Fibroblast of skin of left quadriceps (primary cell): ENCODE data around the gene HSD17B7.
"Not testable (repeated sequence)": the region's sequence is repeated elsewhere in the genome, so short reads cannot be mapped to it uniquely, and the experiment has no call there.

Experiments
- DNase-seq, 2 experiments: peaks; one replicate each; pipeline ENCODE4 v3.0.0-alpha.2; 2013; ENCODE audit warnings: low read depth in 2 of 2

HSD17B7 gene, protein sequence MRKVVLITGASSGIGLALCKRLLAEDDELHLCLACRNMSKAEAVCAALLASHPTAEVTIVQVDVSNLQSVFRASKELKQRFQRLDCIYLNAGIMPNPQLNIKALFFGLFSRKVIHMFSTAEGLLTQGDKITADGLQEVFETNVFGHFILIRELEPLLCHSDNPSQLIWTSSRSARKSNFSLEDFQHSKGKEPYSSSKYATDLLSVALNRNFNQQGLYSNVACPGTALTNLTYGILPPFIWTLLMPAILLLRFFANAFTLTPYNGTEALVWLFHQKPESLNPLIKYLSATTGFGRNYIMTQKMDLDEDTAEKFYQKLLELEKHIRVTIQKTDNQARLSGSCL

DNA sequence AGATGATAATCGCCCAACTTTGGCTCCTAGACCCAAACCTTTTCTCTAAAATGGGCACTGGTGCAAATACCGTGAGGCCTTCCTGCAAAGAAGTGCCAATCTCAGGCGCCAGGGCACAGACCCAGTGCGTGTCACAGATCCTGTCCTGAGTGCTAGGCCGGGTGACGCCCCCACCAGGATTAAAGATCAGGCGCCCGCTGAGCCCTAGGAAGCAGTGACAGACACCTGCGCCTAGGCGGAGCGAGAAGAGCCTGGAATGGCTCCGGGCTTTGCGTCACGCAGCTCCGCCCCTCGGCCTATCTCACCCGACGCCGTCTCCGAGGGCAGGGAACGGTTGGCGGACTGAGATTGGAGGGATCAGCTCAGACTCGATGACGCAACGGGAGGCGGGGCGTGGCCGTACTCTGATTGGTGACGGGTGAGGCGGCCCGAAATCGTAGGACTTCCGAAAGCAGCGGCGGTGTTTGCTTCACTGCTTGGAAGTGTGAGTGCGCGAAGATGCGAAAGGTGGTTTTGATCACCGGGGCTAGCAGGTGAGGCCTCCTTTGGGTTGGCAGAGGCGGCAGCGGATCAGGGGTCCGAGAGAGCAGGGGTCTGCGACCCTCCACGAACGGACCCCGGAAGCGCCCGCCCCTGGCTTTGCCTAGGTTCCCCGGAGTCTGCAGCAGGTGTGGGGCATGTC is at the start of gene HSD17B7:
TSS of gene HSD17B7 (plus strand) at position 400 of the 682 bp plus-strand sequence. CDS start at position 499, 99 bp downstream.
- peak in 1 of 2 experiments; percentile 9 for DNase-seq

DNA sequence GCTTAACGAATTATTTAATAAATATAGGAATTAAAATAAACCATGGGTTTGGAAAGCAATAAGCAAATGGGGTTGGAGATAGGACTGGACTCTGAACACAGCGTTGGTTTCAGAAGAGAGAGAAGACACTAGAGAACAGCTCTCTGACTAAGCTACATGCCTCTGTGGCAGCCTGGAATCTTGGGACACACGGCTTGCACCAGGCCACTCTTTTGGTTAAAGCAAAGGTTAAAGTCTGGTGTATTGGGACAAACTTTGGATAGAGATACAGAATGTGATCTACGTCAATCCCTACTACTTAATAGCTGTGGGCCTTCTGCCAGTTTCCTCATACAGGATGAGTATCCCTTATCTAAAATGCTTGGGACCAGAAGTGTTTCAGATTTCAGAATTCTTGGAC is 49.7 kb upstream of the HSD17B7 start:
- DNase-seq = no peak

DNA sequence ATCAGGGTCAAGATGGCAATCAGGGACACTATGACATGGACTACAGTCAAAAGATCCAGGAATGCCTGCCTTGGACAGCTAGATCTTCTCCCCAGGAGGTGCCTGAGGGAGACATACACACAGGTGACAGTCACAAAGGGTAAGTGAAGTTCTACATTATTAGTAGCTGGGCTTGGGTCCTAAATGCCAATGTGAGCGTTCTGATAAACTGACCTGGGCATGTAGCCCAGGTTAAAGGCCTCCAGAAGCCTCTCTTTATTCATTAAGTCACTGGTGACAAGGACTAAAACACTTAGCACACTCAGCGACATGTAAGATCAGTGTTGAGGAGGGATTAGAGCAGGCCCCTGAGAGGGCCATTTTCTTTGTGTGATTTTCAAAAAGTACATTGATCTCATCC is 48.9 kb upstream of the HSD17B7 start:
- no peak for DNase-seq

DNA sequence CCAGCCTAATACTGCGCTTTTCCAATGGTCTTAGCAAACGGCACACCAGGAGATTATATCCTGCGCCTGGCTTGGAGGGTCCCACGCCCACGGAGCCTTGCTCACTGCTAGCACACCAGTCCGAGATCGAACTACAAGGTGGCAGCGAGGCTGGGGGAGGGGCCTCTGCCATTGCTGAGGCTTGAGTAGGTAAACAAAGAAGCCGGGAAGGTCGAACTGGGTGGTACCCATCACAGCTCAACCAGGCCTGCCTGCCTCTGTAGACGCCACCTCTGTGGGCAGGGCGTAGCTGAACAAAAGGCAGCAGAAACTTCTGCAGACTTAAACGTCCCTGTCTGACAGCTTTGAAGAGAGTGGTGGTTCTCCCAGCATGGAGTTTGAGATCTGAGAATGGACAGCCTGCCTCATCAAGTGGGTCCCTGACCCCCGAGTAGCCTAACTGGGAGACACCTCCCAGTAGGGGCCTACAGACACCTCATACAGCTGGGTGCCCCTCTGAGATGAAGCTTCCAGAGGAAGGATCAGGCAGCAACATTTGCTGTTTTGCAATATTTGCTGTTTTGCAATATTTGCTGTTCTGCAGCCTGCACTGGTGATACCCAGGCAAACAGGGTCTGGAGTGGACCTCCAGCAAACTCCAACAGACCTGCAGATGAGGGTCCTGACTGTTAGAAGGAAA is 44.1 kb upstream of the HSD17B7 start:
- not testable (repeated sequence) for DNase-seq

DNA sequence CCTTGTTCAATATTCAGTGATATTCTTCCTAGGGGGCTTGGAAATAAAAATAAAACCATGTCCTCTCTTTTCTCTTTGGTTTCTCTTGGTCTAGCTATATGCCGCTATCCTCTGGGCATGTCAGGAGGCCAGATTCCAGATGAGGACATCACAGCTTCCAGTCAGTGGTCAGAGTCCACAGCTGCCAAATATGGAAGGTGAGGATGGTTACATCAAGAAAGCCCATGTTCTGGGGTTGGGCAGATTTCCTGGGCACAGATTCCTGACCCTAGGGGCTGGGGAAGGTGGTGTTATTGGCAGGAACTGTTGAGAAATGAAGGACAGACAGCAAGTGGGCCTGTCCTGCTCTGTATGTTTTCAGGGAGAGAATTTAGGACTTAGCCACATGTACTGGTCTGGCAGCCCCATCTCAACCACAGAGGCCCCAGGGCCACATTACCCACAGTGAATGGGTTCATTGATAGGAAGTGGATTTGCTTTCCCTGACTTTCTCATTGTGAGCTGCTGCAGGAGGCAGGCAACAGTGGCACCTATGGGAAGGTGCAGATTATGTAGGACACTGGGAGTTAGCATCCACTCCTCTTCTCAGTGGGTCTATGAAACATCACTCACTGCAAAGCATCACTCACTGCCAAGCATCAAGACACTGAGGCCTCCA is 37.4 kb upstream of the HSD17B7 start:
- no peak for DNase-seq

DNA sequence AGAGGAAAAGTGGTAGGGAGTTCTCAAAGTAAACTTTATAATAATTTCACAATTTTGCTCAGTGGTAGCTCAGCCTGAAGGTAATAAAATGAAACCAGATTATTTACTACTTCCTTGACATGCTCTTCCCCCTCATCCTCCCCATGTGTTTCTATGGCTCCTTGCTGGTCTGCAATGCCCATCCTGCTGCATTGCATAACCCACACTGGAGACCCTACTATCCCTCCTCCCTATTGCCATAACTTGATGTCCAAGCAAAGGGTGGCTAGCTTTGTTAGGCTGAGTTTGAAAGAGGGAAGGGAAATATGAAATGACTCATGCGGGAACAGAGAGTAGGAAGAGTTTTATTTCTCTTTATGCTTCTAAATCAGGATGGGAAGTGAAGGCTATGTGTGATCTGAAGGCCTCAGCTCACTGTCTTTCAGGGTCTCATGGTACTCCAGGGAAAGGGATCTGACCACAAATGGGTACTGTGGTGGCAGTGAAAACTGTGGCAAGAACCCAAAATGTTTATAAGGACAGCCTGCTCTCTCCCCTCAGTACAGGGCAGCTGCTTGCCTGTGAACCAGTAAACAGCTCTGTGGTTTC is 36.4 kb upstream of the HSD17B7 start:
- DNase-seq = peak; percentile 23 to 35

DNA sequence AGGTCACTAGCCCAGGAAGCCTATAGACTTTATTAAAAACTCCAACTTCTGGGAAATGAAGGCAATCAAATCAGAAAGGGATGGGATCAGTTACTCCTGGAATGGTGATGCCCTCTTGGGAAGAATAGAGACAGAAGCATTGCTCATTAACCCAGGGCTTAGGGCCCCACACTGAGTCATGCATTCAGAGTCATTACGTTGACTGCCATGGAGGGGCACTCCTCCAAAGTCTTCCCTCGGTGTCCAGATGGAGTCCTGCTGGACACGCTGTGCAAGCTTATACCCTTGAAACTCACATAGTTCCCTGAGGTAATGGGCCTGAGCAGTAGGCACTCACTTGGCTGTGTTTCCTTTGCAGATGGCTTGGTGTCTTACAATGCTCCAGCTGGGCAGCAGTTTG is 35.2 kb upstream of the HSD17B7 start:
- DNase-seq = no peak

DNA sequence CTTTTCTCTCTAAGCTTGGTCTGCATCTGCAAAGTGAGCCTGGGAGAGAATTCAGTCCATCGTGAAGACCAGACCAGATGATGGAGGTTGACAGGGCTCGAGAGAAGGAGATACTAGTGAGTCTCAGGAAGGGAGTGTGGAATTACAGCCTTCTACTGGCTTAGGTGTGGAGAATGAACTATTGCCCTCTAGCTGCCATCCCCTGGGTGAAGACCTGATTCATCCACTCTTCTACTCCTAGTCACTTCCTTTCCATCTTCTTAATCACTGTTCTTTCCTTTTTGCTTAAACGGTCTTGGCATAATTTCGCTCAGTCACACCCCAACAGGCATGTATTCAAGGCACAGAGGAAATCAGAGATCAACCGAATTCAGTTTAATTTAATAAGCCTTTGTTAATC is 34.0 kb upstream of the HSD17B7 start:
- no peak for DNase-seq

DNA sequence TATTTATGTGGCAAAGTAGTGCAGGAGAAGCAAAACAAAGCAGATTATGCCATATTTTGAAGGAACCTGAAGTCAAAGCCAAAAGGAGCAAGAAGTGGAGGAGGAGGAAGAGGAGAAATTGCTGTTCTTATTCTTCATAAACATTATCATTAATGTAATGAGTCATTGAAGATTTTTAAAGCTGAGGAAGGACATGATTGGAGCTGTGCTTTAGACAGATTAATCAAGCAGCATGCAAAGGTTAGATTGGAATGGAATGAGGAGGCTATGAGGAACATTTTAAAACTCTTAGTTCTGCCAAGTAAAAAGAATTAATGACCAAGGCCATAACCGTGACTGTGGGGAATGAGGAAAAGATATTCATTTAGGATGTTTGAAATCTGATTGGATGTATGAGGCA is 33.0 kb upstream of the HSD17B7 start:
- DNase-seq = no peak

DNA sequence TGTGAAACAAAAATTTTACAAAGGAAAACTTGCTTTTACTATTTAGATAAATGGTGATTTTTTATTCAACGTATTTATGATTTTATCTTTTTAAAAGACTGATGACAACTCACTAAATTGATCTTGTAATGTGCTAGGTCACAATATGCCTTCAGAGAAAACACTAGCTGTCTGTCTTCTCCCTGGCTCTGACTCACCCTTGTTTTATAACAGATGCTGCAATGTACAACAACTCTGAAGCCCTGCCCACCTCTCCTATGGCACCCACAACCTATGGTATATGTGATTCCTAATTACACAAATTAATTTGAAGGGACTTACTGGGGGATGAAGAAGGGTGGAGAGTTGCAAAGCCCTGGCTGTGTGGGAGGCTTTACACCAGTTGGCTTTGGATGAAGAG is 24.7 kb upstream of the HSD17B7 start:
- no peak for DNase-seq

DNA sequence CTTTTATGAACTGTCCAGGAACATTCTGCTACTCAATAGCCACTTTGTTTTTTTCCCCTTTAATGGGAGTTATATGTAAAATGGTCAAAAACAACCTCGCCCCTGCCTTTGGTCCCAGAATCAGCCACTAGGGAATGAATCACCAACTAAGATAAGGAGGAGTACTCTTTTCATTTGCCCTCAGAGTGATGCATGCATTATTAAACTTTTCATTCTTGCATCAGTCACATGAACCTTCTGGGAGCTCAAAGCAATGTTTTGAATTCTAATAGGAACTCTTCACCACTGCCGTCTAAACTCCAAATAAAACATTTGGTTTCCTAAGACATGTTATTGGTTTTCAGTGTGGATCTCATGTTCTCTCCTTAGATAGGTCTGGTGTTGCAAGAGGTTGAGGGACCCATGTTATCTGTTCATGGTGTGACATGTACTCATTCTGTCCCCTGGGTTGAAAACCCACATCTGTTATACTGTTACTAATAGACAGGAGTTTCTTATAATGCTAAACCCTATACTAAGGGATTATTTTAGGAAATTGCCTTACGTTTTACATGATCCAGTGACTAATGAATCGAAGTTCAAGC is 17.8 kb upstream of the HSD17B7 start:
- DNase-seq = no peak

DNA sequence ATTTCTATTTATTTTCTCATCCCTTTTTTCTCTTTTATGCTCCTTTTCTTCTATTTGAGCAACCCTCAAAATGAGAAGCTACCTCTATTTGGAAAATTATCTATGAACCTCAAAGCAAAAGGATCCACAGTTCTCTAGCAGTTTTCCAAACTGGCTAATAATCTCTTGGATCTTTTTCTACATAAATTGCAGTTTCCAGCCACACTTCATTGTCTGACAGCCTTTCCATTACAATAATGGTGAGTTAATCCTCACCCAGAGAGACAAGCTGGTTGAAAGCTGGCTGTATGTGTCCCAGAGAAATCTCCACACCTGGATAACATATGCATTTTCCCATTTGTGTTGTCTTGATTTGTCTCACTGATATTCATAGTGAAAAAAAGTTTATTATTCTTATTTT is 16.5 kb upstream of the HSD17B7 start:
- no peak for DNase-seq

DNA sequence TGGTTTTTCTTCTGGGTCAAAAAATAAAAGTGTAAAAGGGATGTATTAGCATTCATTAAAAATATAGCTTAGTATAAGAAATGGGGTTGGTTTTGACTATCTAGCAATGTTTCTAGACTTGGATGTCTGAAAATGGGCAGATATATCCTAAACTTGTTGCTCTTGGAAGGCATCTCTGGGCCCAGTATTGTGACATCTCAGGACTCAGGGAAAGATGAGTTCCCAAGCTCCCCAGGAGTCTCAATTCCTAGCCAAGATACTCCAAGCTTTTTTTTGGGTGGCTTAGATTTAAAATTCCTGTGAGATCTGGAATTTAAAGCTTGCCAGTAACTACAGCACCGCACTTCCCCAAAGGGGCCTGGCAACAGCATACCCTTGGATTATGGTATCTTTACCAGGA is 11.5 kb upstream of the HSD17B7 start:
- no peak for DNase-seq

DNA sequence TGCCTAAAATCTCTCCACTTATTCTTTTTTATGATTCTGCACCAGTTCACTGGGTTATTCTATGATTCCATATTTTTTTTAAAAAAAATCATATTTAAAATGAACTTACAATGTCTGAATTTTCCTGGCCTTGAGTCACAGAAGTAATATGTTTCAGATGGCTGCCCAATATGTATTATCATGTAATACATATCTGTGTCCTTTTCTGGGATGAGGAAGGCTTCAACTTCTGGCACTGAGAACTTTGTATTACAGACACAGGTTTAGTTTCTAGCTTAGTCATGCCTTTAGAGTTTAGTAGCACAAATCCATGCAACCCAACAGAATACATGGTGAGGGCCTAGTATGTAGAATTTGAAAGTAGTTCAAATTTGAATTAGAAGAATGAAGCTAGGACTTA is 7.8 kb upstream of the HSD17B7 start:
- no peak for DNase-seq

DNA sequence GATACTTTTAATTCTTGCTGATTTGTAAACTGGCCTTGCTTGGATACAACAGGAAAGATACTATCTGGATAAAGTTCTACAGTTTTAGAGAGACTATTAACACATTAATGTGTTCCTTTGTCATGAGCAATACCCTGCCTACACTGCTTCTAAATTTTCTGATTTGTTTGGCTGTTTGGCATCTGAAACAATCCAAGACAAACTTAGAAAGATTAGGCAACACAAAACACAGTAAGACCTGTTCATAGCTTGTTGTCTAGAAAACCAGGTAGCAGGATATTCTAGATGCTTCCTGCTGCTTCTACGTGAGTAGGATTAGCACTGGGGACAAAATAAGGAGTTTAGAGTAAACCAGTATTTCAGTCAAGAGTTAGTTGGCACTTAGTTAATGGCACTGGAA is 5.6 kb upstream of the HSD17B7 start:
- not testable (repeated sequence) for DNase-seq

DNA sequence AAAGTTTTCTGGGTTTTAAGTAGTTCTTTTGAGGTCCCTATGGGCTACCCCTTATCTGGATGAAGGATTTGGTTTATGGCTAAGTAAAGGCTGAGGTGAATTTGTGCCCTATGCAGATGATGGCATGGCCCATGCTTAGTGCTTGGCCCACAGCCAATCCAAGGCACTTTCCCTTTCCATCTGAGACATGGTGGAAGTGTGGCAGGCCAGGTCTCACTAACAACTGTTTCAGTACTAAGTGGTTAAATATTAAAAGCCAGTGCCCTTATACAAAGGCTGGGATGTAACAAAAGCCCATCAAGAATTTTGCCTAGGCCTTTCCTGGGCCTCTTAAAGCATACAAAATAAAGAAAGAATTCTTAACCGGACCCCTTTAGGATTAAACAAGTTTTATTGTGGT is 1.7 kb upstream of the HSD17B7 start:
- DNase-seq = not testable (repeated sequence)

DNA sequence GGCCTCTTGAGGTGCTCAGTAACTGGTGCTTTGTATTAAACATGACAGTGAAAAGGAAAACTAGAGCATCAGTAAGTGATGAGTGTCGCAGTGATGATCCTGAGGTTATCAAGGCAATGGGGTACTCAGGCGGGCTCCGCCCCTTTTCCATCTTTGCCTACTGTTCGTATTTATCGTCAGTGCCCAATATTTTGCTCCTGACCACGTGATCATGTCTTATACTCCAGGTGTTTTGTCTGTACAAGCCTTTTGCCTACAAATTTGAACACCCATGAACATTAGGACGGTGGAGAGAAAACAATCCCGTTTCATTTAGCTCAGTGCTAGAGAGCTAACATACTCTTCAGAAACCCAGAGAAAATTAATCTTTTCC is 469 bp downstream of the HSD17B7 start:
- not testable (repeated sequence) for DNase-seq

DNA sequence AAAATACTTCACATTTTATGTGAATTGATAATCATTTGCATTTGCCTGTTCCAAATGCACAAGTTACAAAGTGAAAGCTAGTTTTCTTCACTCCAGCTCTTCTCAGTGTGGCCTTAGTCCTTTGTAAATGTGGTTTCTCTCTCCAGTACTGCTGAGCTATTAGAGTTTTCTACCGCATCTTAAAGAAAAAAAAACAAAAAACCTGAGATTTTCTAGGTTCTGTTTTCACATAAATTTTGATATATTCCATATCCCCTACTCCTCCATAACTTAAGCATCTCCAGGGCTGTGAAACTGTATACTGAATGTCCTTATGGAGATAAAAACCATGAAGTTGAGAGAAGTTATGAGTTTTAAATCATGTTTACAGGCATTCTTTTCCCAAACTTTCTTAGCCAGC is 3.8 kb downstream of the HSD17B7 start:
- DNase-seq = not testable (repeated sequence)

DNA sequence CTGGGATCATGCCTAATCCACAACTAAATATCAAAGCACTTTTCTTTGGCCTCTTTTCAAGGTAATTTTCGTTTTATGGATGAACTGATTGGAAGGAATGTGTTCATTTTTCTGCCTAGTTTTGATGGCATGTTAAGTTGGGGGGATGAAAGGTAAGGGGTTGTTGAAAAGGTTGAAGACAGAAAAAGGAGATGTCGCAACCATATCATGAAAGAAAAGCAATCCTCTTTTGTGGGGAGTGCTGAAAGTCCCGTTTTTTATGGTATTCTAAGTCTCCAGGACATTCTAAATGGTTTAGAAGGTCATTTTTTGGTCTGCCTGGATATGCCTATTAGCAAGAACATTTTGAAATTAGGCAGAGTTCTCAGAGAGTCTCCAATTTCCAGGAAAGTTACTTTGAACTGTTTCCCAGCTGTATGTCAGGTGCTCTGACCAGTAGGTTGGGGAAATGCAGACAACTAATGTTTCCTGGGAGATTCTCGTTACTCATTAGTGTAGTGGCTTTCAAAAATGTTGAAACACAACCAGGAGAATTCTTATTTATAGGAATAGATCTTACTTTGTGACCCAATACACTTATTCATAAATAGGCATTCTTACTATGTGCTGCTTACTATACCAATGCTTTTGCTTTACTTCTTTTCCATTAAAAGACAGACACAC is 6.2 kb downstream of the HSD17B7 start:
- DNase-seq = not testable (repeated sequence)

DNA sequence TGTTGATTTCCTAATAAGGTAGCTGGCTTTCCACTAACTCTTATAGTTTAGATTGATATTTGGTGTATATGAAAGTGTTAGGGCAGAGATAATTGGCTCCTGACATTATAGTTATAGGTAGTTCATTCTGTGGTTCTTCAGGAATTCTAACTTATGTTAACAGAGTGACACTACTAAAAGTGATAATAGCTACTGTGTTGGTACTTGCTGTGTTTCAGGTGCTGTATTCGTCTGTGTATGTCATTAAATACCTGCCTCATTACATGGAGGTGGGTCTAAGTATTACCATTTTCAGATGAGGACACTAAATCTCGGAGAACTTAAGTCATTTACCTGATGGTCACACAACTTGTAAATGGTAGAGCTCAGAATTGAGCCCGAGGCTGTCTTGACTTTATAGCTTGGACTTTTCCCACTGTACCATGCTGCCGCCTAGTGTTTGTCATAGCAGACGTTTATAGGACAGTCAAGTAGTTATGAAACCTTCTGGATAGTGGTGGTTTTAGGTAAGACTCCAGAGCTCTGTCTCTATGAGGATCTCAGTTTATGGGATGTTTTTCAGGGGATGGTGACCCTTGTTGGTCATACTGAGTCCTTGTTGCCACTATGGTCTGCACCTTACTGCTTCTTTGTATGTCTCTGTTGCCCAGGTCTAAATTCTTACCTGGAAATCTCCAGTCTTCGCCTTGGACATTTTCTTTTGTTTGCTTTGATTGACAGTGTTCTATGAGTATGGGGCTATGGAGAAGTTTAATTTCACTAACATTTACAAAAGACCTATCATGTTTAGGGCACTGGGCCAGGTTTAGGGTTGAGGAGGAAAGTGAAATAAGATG is 9.7 kb downstream of the HSD17B7 start:
- peak; percentile 25 to 33 for DNase-seq
